ENCODE measurements around the gene OR2V2.
A peak's percentile ranks its signal among the peaks of the same experiment; 100 is the strongest.

Gene OR2V2

DNA sequence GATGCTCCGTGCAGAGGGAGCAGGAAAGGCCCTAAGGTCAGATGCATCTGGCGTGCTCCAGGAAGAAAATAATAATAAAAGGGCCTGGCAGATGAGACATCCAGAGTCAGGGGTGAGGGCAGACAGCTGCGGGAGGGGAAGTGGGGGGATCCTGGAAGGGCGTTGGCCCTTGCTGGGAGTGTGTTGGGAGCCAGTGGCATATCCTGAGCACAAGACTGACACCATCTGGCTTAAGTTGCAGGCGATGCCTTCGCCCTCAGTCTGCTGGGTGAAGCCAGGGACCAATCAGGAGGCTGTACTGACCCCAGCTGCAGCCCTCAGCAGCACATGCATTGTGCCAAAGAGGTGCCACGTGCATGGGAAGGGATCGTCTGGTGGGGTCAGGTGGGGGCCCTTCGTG is 3.8 kb downstream of the OR2V2 start:
- TF ChIP-seq, protein P1, sequence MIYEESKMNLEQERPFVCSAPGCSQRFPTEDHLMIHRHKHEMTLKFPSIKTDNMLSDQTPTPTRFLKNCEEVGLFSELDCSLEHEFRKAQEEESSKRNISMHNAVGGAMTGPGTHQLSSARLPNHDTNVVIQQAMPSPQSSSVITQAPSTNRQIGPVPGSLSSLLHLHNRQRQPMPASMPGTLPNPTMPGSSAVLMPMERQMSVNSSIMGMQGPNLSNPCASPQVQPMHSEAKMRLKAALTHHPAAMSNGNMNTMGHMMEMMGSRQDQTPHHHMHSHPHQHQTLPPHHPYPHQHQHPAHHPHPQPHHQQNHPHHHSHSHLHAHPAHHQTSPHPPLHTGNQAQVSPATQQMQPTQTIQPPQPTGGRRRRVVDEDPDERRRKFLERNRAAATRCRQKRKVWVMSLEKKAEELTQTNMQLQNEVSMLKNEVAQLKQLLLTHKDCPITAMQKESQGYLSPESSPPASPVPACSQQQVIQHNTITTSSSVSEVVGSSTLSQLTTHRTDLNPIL (CRISPR knock-in tag; IDR thresholded peaks at IDR 0.05; ENCODE audit: low read depth) = no peak
- no peak for TF ChIP-seq ZFP3 (CRISPR knock-in tag; IDR thresholded peaks at IDR 0.05)

DNA sequence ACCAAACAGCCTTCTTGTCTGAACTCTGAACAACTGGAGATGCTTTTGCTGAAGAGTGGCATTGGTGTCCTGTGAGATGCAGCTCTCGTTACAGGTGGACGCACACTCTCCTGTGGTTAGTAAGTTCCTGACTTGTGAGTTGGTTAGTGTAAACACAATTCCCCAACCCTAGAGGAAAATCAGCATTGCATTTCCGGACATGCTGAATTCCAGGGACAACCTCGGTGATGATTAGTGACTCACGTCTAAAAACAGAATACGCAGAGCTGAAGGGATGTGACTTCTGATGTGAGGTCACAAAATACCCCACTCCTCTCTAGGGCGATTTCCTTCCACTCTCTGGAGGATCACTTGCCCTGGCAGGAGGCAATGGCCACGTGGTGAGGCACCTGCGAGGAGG is 5.0 kb downstream of the OR2V2 start:
- ATAC-seq = no peak
- TF ChIP-seq ZNF565 (CRISPR knock-in tag; conservative IDR thresholded peaks at IDR 0.05; ENCODE audit: low read depth) = no peak
- TF ChIP-seq TOX (CRISPR knock-in tag; IDR thresholded peaks at IDR 0.05; ENCODE audit: borderline replicate concordance) = no peak
- TF ChIP-seq TCF4 (CRISPR knock-in tag; IDR thresholded peaks at IDR 0.05; ENCODE audit: borderline replicate concordance) = no peak
- no peak for TF ChIP-seq ZFP3 (CRISPR knock-in tag; IDR thresholded peaks at IDR 0.05)
- no peak for TF ChIP-seq BACH2 (CRISPR knock-in tag; IDR thresholded peaks at IDR 0.05; ENCODE audit: borderline replicate concordance)
- TF ChIP-seq CSDC2 (CRISPR knock-in tag; IDR thresholded peaks at IDR 0.05) = no peak
- TF ChIP-seq, protein P2, sequence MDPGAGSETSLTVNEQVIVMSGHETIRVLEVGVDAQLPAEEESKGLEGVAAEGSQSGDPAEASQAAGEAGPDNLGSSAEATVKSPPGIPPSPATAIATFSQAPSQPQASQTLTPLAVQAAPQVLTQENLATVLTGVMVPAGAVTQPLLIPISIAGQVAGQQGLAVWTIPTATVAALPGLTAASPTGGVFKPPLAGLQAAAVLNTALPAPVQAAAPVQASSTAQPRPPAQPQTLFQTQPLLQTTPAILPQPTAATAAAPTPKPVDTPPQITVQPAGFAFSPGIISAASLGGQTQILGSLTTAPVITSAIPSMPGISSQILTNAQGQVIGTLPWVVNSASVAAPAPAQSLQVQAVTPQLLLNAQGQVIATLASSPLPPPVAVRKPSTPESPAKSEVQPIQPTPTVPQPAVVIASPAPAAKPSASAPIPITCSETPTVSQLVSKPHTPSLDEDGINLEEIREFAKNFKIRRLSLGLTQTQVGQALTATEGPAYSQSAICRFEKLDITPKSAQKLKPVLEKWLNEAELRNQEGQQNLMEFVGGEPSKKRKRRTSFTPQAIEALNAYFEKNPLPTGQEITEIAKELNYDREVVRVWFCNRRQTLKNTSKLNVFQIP (CRISPR knock-in tag; IDR thresholded peaks at IDR 0.05; ENCODE audit: borderline replicate concordance, low read depth) = no peak
- TF ChIP-seq, protein P3, sequence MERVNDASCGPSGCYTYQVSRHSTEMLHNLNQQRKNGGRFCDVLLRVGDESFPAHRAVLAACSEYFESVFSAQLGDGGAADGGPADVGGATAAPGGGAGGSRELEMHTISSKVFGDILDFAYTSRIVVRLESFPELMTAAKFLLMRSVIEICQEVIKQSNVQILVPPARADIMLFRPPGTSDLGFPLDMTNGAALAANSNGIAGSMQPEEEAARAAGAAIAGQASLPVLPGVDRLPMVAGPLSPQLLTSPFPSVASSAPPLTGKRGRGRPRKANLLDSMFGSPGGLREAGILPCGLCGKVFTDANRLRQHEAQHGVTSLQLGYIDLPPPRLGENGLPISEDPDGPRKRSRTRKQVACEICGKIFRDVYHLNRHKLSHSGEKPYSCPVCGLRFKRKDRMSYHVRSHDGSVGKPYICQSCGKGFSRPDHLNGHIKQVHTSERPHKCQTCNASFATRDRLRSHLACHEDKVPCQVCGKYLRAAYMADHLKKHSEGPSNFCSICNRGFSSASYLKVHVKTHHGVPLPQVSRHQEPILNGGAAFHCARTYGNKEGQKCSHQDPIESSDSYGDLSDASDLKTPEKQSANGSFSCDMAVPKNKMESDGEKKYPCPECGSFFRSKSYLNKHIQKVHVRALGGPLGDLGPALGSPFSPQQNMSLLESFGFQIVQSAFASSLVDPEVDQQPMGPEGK (CRISPR knock-in tag; IDR thresholded peaks at IDR 0.05; ENCODE audit: borderline replicate concordance) = no peak
- TF ChIP-seq PPARA (CRISPR knock-in tag; IDR thresholded peaks at IDR 0.05; ENCODE audit: borderline replicate concordance) = no peak
- no peak for TF ChIP-seq SNAI2 (CRISPR knock-in tag; IDR thresholded peaks at IDR 0.05)
- TF ChIP-seq ZFP30 (CRISPR knock-in tag; IDR thresholded peaks at IDR 0.05) = no peak
- TF ChIP-seq ARNTL (CRISPR knock-in tag; IDR thresholded peaks at IDR 0.05; ENCODE audit: borderline replicate concordance, low read depth) = no peak
- TF ChIP-seq GLIS3 (CRISPR knock-in tag; IDR thresholded peaks at IDR 0.05) = no peak
- no peak for TF ChIP-seq ISL1 (CRISPR knock-in tag; IDR thresholded peaks at IDR 0.05)

More for the DNA sequence above, 3.8 kb downstream of the OR2V2 start:
- peak; percentile 79 for ATAC-seq

DNA sequence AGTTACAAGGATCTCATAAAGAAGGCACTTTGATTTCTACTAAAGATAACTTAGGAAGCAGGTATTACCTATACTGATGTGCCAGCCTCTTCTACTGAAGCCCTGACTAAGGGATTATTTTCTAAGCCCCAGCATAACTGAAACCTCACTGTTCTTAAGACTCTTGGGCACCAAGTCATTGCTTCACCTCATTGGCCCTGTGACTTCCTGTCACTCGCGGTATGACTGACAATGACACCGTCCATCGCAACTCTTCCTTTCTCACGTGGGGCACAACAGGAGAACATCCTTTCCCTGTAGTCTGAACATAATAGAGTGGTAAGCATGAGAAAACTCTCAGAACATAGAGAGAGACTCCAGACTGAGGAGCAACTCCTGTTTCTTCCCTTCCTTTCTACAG is 6.4 kb downstream of the OR2V2 start:
- no peak for TF ChIP-seq ZNF565 (CRISPR knock-in tag; conservative IDR thresholded peaks at IDR 0.05; ENCODE audit: low read depth)
- TF ChIP-seq TOX (CRISPR knock-in tag; IDR thresholded peaks at IDR 0.05; ENCODE audit: borderline replicate concordance) = no peak
- TF ChIP-seq, protein P3 (CRISPR knock-in tag; IDR thresholded peaks at IDR 0.05; ENCODE audit: borderline replicate concordance) = no peak
- TF ChIP-seq OSR1 (CRISPR knock-in tag; IDR thresholded peaks at IDR 0.05) = no peak
- ATAC-seq = no peak

DNA sequence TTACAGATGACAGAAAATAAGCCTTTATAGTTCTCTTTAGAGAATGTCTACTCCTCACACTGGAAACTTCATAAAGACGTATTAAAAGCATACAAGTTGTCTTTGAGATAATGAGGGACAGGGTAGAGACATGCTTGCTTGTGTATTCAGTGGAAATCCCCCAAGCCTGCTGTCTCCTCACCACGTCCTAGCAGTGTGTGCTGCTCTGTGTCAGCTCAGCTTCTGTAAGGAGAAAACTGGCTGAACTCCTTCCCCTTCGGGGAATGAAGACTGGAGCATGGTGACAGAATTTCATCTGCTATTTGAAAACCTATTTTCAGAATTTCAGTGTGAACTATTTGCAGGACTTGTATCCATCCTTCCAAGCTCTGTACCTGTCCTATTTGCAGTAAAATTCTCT is 9.4 kb downstream of the OR2V2 start:
- no peak for ATAC-seq
- no peak for TF ChIP-seq ARNTL (CRISPR knock-in tag; IDR thresholded peaks at IDR 0.05; ENCODE audit: borderline replicate concordance, low read depth)
- no peak for TF ChIP-seq ESRRG (CRISPR knock-in tag; IDR thresholded peaks at IDR 0.05)

DNA sequence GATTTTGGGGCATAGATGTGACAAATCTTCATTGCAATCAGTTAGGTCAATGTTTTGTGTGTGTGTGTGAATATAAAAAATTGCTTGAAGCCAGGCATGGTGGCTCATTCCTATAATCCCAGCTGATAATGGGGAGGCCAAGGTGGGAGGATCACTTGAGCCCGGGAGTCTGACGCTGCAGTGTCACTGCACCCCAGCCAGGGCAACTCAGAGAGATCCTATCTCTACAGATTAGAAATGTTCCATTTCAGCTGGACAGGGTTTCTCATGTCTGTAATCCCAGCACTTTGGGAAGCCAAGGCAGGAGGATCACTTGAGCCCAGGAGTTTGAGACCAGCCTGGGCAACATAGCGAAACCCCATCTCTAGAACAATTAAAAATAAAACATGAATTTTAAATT is 11.5 kb downstream of the OR2V2 start:
- ATAC-seq = no peak
- TF ChIP-seq ZFP3 (CRISPR knock-in tag; IDR thresholded peaks at IDR 0.05) = no peak
- no peak for TF ChIP-seq BACH2 (CRISPR knock-in tag; IDR thresholded peaks at IDR 0.05; ENCODE audit: borderline replicate concordance)
- TF ChIP-seq, protein P4, sequence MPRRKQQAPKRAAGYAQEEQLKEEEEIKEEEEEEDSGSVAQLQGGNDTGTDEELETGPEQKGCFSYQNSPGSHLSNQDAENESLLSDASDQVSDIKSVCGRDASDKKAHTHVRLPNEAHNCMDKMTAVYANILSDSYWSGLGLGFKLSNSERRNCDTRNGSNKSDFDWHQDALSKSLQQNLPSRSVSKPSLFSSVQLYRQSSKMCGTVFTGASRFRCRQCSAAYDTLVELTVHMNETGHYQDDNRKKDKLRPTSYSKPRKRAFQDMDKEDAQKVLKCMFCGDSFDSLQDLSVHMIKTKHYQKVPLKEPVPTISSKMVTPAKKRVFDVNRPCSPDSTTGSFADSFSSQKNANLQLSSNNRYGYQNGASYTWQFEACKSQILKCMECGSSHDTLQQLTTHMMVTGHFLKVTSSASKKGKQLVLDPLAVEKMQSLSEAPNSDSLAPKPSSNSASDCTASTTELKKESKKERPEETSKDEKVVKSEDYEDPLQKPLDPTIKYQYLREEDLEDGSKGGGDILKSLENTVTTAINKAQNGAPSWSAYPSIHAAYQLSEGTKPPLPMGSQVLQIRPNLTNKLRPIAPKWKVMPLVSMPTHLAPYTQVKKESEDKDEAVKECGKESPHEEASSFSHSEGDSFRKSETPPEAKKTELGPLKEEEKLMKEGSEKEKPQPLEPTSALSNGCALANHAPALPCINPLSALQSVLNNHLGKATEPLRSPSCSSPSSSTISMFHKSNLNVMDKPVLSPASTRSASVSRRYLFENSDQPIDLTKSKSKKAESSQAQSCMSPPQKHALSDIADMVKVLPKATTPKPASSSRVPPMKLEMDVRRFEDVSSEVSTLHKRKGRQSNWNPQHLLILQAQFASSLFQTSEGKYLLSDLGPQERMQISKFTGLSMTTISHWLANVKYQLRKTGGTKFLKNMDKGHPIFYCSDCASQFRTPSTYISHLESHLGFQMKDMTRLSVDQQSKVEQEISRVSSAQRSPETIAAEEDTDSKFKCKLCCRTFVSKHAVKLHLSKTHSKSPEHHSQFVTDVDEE (CRISPR knock-in tag; IDR thresholded peaks at IDR 0.05) = no peak
- TF ChIP-seq ZC3H10 (CRISPR knock-in tag; IDR thresholded peaks at IDR 0.05) = no peak
- TF ChIP-seq ISL1 (CRISPR knock-in tag; IDR thresholded peaks at IDR 0.05) = no peak
- TF ChIP-seq RARB (CRISPR knock-in tag; IDR thresholded peaks at IDR 0.05) = no peak
- no peak for TF ChIP-seq SNAI2 (CRISPR knock-in tag; IDR thresholded peaks at IDR 0.05)
- no peak for TF ChIP-seq ARNTL (CRISPR knock-in tag; IDR thresholded peaks at IDR 0.05; ENCODE audit: borderline replicate concordance, low read depth)
- TF ChIP-seq GLIS3 (CRISPR knock-in tag; IDR thresholded peaks at IDR 0.05) = no peak
- TF ChIP-seq ZNF8 (CRISPR knock-in tag; IDR thresholded peaks at IDR 0.05) = no peak
